WTC11 (cell line): ENCODE data around the gene ESYT3. TPM values are rescaled to one million over a fixed set of nuclear protein-coding genes. Genes with fewer than 3 reads are reported as not detected.

ENCODE experiments used
- ATAC-seq: fragments of 200-7000 bp; cut with Tn5 transposase; 2 replicates; pipeline ENCODE4 v1.10.0; 2021; ENCODE audit warnings: mild to moderate bottlenecking, moderate library complexity
- CTCF ChIA-PET: fragments of 300-600 bp; sonication (Branson Sonifier 250); formaldehyde crosslinking; loops from one replicate; lab custom pipeline; 2021; ENCODE audit warnings: antibody characterized with exemption; lab: Charles Lee
- POLR2A ChIA-PET: fragments of 350-600 bp; sonication (Branson Sonifier 250); formaldehyde crosslinking; loops from one replicate; lab custom pipeline; 2021; ENCODE audit warnings: antibody characterized with exemption; lab: Charles Lee
- DNase-seq: peaks from one replicate; pipeline ENCODE4 v3.0.0; 2021; ENCODE audit warnings: low spot score
- H3K27ac Mint-ChIP-seq: 2 replicates; pipeline ENCODE4 v1.8.0; 2021; ENCODE audit warnings: mixed read lengths
- H3K27me3 Mint-ChIP-seq: 2 replicates; pipeline ENCODE4 v1.8.0; 2021; ENCODE audit warnings: low read depth, mild to moderate bottlenecking, moderate library complexity, mixed read lengths
- H3K36me3 Mint-ChIP-seq: 2 replicates; pipeline ENCODE4 v1.8.0; 2021; ENCODE audit warnings: mixed read lengths
- H3K4me1 Mint-ChIP-seq: 2 replicates; pipeline ENCODE4 v1.8.0; 2022; ENCODE audit warnings: mixed read lengths
- H3K4me3 Mint-ChIP-seq: 2 replicates; pipeline ENCODE4 v1.8.0; 2021; ENCODE audit warnings: mild to moderate bottlenecking, moderate library complexity, mixed read lengths
- H3K9me3 Mint-ChIP-seq: 2 replicates; pipeline ENCODE4 v1.8.0; 2021; ENCODE audit warnings: mixed read lengths
- AFF4 ChIP-seq: sonication (generic); formaldehyde crosslinking; IDR thresholded peaks from 2 replicates; pipeline ENCODE4 v1.8.1; 2023; ENCODE audit warnings: mild to moderate bottlenecking, missing genetic modification reagents, borderline replicate concordance
- ARID4B ChIP-seq: sonication (generic); formaldehyde crosslinking; IDR thresholded peaks from 2 replicates; pipeline ENCODE4 v1.8.0; 2023; ENCODE audit warnings: missing genetic modification reagents, mild to moderate bottlenecking, borderline replicate concordance
- ATF2 ChIP-seq: sonication (generic); formaldehyde crosslinking; IDR thresholded peaks from 2 replicates; pipeline ENCODE4 v1.8.1; 2022; ENCODE audit warnings: low read depth, missing genetic modification reagents, borderline replicate concordance
- E2F5 ChIP-seq: sonication (generic); formaldehyde crosslinking; IDR thresholded peaks from 2 replicates; pipeline ENCODE4 v1.8.1; 2022; ENCODE audit warnings: mild to moderate bottlenecking, moderate library complexity, missing genetic modification reagents
- ERG ChIP-seq: fragments of 250-450 bp; sonication (Bioruptor Pico); IDR thresholded peaks from 2 replicates; pipeline ENCODE4 v1.8.0; 2021; ENCODE audit warnings: mild to moderate bottlenecking
- JAZF1 ChIP-seq: fragments of 250-450 bp; sonication (Bioruptor Pico); IDR thresholded peaks from 2 replicates; pipeline ENCODE4 v1.9.0; 2021; ENCODE audit warnings: moderate library complexity, mild to moderate bottlenecking, inconsistent platforms
- SMAD3 ChIP-seq: sonication (generic); formaldehyde crosslinking; IDR thresholded peaks from 2 replicates; pipeline ENCODE4 v1.8.0; 2022; ENCODE audit warnings: missing genetic modification reagents, mild to moderate bottlenecking, borderline replicate concordance
- SP1 ChIP-seq: sonication (generic); formaldehyde crosslinking; conservative IDR thresholded peaks from 2 replicates; pipeline ENCODE4 v1.8.1; 2022; ENCODE audit warnings: missing genetic modification reagents
- TCF7 ChIP-seq: sonication (generic); formaldehyde crosslinking; IDR thresholded peaks from 2 replicates; pipeline ENCODE4 v1.8.0; 2022; ENCODE audit warnings: mild to moderate bottlenecking, low read depth, missing genetic modification reagents, moderate library complexity
- TEAD1 ChIP-seq: sonication (generic); formaldehyde crosslinking; IDR thresholded peaks from 2 replicates; pipeline ENCODE4 v1.8.0; 2022; ENCODE audit warnings: mild to moderate bottlenecking, missing genetic modification reagents
- ZMAT4 ChIP-seq: fragments of 250-450 bp; sonication (Bioruptor Pico); IDR thresholded peaks from 2 replicates; pipeline ENCODE4 v1.9.0; 2021; ENCODE audit warnings: mild to moderate bottlenecking
- ZNF532 ChIP-seq: fragments of 250-450 bp; sonication (Bioruptor Pico); IDR thresholded peaks from 2 replicates; pipeline ENCODE4 v1.9.0; 2021; ENCODE audit warnings: mild to moderate bottlenecking, borderline replicate concordance
- total RNA-seq: library from RNA; stranded (reverse); gene quantifications from 3 replicates; pipeline ENCODE4 v1.2.3, GENCODE V29; 2021

Gene ESYT3
- total RNA-seq, 1 experiment from 2014 or later, result 6.4 TPM

- POLR2A ChIA-PET, result no interaction called here
- no peaks in the 10 kb centered on the region for H3K27me3 Mint-ChIP-seq
- TF ChIP-seq JAZF1 (CRISPR knock-in tag), result no peak
- TF ChIP-seq TEAD1 (CRISPR knock-in tag), result no peak
- TF ChIP-seq SMAD3 (CRISPR knock-in tag), result no peak
- no peak for TF ChIP-seq ZNF532
- no peak for TF ChIP-seq AFF4 (CRISPR knock-in tag)
- no peak for TF ChIP-seq SP1 (CRISPR knock-in tag)
- TF ChIP-seq, all 79 proteins: peak for 0
- Mint-ChIP-seq H3K27ac (no peak overlapping the region), H3K4me3 (no peak overlapping the region), H3K36me3 (no peaks in the 10 kb centered on the region), H3K4me1 (peaks cover 5% of the 10 kb centered on the region; the same call in 1 of the 2 replicates), H3K9me3 (no peaks in the 10 kb centered on the region)
- DNase-seq, result no peak
- no peak for ATAC-seq
- CTCF ChIA-PET, result interaction anchor here (0.7 to 1.5 kb wide), 4 partner anchors 14 to 475 kb away, joined by 3 to 6 read pairs (median 3); partner anchors contain the start of gene ESYT3
These were observed 14.2 kb downstream of the ESYT3 start for GRCh38 chr3:138448631-138449030.

GRCh38 chr3:138449490-138449889 lies 15.1 kb downstream of the ESYT3 start:
- Mint-ChIP-seq H3K4me1 (peaks cover 5% of the 10 kb centered on the region; the same call in 1 of the 2 replicates), H3K27me3 (no peaks in the 10 kb centered on the region), H3K27ac (no peak overlapping the region), H3K36me3 (no peaks in the 10 kb centered on the region), H3K4me3 (no peak overlapping the region), H3K9me3 (no peaks in the 10 kb centered on the region)
- no peak for TF ChIP-seq ZMAT4 (CRISPR knock-in tag)
- TF ChIP-seq E2F5 (CRISPR knock-in tag), result no peak
- TF ChIP-seq ERG (CRISPR knock-in tag), result no peak
- no peak for TF ChIP-seq ARID4B
- no peak for TF ChIP-seq ATF2 (CRISPR knock-in tag)
- TF ChIP-seq TCF7, result no peak
- ChIA-PET POLR2A (interaction anchor here (0.6 kb wide), 1 partner anchor 86 kb away, joined by 3 read pairs; no protein-coding TSS in a partner anchor), CTCF (interaction anchor here (1.1 to 2.8 kb wide), 5 partner anchors 15 to 474 kb away, joined by 3 to 13 read pairs (median 6); partner anchors contain the start of gene ESYT3)
- ATAC-seq, result no peak
- DNase-seq, result no peak
